CD4-positive, alpha-beta T cell treated with Interleukin-2 at 100 ng/mL for 4 hours (primary cell): ENCODE measurements around the gene TUFM.
"Not testable (repeated sequence)": the region's sequence is repeated elsewhere in the genome, so short reads cannot be mapped to it uniquely, and the experiment has no call there.

ENCODE experiments used
- DNase-seq: peaks from one replicate; pipeline ENCODE4 v3.0.0-alpha.2; 2020; ENCODE audit warnings: low spot score

The TUFM gene

DNA sequence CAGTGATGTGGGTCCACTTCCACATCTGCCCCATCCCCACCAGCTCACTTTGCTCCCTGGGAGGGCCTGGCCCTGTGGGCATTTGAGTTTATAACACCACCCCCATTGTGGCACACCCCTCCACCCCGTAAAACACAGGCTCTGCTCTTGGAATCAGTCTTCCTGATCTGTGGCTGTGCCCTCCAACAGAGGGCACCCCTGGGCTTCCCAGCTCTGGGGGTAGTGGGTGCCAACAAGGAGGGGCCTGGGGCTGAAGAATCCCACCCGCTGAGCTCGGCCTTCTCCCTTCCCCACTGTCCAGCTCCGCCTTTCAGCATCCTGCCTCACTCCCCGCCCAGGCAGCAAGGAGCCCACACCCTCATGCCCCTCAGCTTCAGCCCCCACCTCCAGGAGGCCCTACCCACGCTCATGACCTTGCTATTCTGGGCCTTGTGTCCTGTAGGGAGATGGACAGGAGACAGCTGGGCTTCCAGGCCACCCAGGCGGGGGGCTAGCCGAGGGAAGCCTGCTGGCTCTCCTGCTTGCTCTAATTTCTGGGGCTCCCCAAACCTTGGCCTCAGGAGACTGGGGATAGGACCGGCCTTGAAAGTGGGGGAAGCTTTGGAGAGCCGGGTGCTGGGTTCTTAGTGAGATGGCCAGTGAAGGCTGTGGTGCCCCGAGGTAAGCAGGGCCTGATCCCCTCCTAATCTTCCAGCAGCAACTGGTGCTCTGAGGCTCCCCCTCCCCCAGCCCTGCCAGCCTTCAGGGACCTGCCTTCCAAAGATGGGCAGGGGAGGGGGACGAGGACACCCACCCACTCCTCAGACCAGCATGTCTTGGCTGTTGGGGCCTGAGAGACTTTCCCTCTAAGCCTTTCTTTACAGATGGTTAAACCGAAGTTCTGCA lies 29.2 kb upstream of the TUFM start:
- DNase-seq: no peak

DNA sequence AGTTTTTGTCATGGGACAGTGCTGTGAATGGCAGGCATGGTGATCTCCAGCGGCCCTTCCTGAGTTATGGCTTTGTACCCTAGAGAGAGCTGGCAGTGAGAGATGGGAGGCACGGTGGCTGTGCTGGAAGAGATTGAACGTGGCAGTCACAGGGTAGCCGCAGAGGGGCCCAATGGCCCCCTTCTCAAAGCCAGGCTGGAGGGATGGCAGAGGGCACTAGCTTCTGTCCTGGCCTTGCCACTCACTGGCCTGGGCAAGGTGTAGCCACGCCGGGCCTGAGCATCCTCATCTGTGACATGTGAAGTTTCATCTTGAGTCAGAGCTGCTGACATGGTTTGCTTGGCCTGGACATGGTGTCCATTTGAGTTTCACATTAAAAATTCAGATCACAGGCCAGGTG lies 28.3 kb upstream of the TUFM start:
- no peak for DNase-seq

DNA sequence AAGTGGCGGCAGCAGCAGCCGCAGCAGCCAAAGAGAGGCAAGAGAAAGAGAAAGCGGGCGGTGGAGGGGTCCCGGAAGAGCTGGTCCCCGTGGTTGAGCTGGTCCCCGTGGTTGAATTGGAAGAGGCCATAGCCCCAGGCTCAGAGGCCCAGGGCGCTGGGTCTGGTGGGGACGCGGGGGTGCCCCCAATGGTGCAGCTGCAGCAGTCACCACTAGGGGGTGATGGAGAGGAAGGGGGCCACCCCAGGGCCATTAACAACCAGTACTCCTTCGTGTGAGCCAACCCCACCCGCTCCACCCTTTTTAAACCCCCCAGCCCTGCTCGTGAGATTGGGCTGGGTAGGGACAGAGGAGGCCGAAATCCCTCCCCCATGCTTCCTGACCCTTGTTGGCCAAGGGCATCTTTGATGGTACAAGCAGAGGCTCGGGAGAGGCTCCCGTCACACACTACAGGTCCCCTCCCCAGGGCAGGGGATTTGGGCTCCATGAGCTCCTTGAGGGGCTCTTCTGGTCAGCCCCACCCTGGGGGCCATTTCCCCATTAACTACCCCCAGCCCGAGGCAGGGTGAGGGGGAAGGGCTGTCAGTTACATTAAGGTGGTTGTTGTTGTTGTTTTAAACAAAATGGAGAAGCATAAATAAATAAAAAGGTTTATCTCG lies 27.5 kb upstream of the TUFM start:
- DNase-seq: peak; percentile 58

DNA sequence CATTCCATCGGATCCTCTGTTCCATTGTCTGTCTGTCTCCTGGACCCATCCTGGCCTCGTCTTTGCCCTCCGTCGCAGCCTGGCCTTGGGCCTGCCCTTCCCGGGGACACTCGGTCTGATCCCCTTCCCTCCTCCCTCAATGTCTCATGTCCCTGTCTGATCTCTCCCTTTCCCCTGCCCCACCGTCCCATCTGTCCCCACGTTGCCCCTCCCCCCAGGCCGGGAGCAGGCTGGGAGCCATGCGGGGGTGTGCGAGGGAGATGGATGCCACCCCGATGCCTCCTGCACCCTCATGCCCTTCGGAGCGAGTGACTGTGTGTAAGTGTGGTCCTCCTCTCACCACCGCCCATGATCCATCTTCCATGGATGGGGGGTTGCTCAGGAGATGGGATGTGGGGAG lies 26.8 kb upstream of the TUFM start:
- DNase-seq: no peak

DNA sequence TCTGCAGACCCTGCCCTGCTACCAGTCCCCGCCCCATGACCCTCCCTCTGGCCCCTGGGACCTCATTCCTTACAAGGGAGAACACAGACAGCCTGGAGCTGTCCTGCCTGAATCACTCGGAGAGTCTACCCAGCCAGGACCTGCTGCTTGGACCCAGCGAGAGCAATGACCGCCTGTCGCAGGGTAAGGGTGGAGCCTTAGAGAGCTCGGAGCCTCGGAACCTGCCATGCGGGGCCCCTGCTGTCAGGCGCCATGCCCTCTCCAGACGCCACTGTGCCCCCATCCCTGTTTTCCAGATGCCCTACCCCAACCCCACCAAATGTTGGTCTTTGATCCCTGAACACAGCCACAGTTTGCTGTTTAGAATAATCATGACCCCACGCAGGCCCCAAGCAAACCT lies 23.1 kb upstream of the TUFM start:
- no peak for DNase-seq

DNA sequence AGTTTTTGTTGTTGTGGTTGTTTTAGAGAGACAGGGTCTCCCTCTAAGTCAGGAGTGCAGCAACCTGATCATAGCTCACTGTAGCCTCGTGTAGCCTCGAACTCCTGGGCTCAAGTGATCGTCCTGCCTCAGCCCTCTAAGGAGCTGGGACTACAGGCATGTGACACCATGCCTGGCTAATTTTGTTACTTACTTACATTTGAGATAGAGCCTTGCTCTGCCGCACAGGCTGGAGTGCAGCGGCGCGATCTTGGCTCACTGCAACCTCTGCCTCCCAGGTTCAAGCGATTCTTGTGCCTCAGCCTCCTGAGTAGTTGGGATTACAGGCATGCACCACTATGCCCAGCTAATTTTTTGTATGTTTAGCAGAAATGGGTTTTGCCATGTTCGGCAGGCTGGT lies 21.5 kb upstream of the TUFM start:
- not testable (repeated sequence) for DNase-seq

DNA sequence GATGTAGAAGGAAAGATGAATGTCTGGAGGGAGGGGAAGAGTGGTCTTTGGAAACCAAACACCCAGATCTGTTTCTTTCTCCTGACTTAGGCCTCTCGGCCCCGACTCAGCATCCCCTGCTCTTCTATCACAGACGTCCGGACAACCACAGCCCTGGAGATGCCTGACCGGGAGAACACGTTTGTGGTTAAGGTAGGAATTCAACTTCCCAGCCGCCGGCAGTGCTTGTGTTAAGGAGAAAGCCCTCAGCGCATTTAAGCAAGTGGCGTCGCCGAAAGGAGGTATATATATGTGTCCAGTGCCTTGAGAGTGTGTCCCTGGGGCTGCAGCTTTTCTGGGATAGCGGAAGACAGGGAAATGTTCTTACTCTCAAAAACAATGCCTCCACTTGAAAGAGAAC lies 21.1 kb upstream of the TUFM start:
- DNase-seq: no peak

DNA sequence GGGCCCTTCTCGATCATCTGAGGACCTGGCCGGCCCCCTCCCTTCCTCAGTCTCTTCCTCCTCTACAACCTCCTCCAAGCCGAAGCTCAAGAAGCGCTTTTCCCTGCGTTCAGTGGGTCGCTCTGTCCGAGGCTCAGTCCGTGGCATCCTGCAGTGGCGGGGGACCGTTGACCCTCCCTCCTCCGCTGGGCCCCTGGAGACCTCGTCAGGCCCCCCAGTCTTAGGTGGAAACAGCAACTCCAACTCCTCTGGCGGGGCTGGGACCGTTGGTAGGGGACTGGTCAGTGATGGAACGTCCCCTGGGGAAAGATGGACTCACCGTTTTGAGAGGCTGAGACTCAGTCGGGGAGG lies 20.3 kb upstream of the TUFM start:
- no peak for DNase-seq

DNA sequence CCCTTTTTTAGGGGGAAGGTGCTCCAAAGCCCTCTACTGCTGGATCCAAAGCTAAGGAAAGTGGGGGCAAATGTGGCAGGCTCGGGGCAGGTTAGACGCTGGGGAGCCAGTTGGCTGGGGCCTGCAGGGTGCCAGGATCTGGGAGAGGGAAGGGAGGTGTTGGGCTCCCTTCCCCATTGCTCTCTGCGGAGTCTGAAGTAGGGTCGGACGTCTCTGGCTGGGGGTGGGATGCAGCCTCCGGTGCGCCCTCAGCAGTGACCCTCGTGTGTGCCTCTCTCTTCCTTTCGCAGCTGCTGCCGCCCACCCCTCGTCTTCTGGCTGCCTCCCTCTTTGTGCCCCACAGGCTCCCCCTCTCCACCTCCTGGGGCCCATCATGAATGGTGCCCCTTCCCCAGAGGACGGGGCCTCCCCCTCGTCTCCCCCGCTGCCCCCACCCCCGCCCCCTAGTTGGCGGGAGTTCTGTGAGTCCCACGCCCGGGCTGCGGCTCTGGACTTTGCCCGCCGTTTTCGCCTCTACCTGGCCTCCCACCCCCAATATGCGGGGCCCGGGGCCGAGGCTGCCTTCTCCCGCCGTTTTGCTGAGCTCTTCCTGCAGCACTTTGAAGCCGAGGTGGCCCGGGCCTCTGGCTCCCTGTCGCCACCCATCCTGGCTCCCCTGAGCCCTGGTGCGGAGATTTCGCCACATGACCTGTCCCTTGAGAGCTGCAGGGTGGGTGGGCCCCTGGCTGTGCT lies 19.7 kb upstream of the TUFM start:
- no peak for DNase-seq

DNA sequence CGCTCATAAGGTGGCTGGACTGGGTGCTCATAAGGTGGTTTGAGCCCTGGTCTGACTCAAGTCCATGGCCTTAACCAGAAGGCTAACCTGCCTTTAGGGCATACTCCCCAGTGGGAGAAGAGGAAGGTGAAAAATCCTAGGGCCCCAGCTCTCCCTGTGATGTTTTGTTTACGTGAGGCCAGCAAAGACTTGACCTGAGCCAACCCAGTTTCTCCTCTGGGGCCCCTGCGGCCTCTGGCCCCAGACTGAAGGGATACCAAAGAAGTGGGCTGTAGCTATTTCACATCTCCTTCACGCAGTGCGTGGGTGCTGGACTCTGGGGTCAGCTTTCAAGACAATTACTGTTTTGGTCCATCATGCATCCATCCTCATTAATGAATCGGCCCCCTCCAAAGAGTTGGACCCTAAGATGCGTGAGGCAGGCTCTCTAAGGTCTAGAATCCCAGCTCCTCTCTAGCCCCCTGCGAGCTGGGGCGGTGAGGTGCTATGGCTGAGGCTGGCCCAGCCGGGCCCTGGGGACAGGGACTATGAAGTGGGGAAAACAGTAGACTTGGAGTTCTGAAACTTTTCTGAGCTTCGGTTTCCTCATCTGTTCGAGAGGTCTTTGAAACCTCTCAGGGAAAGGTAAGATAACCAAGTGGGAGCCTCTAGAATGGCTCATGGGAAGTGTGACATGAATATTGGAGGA lies 19.0 kb upstream of the TUFM start:
- DNase-seq: no peak

DNA sequence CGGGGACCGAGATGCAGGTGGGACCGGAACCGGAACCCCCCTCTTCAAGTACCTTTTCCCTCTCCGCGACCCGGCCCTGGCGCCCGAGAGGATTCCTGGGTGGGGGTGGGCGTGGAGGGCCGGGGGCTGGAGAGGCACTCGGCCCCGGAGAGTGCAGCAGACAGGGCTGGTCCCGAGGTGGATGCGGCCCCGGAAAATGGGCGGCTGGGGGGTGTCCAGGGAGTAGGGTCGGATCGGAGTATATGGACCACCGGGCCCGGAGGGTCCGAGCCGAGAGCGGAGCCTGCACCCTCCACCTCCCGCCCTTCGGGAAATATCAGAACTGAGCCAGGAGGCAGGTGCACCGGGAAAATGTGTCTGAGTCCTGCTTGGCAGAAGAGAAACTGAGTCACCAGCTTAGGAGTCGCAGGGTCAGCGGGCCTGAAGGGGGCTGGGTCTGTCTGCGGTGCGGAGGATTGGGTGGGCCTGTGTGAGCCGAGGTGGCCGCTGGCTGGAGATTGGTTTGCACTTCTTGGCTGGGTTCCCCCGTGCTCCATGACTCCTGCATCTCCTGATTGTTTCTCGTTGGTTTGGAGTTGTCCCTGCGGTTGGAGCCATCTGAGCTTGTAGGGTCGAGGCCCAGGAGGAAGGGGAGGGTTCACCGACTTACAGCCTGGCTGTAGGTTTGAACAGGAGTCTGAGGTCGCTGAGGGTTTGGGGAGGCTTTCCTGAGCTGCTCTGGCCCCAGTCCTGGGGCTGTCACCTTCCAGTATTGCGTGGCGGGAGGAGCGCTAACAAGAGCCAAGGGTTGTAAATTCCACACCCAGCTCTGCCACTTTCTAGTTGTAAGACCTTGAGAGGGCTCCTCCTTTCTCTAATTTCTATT lies 18.0 kb upstream of the TUFM start:
- DNase-seq: peak; percentile 5

DNA sequence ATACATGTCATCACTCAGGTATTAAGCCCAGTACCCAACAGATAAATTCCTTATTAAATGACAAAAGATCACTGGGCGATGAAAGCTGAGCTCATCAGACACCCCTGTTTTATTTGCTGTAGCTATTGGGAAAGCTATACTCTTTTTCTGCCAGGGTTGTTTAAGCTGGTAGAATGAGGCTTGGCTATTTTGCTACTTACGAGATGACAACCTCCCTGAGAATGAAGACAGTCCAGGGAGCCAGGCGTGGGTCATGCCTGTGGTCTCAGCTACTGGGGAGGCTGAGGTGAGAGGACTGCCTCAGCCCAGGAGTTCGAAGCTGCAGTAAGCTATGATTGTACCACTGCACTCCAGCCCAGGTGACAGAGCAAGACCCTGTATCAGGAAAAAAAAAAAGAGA lies 13.2 kb upstream of the TUFM start:
- DNase-seq: no peak

DNA sequence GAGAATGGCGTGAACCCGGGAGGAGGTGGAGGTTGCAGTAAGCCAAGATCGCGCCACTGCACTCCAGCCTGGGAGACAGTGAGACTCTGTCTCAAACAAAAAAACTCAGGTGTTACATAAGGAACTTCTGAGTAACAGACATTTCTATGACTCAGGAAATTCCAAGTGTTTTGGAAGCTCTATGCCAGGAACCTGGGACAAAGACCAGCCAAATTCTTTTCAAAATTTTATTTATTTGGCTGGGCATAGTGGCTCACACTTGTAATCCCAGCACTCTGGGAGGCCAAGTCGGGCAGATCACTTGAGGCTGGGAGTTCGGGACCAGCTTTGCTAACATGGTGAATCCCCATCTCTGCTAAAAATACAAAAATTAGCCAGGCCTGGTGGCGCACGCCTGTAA lies 12.3 kb upstream of the TUFM start:
- DNase-seq: no peak

DNA sequence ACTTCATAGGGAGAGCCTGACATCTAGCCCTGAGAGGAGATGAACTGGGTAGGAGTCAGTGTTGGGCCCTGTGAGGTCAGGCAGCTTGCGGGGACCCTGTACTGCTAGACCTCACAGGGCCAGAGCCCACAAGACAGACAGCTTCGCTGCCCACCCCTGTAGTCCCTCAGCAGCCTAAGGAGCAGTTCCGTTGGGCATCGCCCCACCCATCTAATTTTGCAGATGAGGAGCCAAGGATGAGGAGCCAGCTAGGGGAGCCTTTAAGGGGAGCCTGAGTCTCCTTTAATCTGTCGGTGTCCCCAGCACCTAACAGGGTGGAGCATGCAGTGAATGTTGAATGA lies 755 bp upstream of the TUFM start:
- DNase-seq: no peak

DNA sequence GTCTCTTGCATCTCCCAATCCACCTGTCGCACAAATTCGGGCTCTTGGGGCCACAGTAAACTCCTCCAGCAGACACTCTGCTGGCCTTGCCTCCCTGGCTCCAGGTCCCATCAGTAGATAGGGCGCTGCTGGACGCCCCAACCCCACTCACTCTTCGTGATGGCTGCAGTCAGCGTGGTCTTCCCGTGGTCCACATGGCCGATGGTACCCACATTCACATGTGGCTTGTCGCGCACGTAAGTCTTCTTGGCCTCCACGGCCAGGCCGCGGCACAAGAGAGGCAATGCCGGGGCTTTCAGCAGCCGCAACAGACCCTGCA lies 428 bp downstream of the TUFM start:
- DNase-seq: no peak

DNA sequence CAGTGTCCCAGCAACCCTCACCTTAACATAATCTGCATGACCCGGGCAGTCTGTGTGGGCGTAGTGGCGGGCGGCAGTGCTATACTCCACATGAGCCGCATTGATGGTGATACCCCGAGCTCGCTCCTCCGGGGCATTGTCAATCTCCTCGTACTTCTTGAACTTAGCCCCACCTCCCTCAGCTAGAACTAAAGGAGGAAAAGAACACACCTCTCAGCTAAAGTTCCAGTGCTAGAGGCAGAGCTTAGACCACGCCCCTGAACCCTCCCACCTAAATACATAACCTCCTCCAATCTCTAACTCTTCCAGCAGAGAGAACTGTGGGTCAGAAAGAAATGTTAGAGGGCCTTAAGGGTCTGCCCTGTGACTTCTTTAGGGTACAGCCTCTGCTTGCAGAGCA lies 855 bp downstream of the TUFM start:
- peak; percentile 12 for DNase-seq

DNA sequence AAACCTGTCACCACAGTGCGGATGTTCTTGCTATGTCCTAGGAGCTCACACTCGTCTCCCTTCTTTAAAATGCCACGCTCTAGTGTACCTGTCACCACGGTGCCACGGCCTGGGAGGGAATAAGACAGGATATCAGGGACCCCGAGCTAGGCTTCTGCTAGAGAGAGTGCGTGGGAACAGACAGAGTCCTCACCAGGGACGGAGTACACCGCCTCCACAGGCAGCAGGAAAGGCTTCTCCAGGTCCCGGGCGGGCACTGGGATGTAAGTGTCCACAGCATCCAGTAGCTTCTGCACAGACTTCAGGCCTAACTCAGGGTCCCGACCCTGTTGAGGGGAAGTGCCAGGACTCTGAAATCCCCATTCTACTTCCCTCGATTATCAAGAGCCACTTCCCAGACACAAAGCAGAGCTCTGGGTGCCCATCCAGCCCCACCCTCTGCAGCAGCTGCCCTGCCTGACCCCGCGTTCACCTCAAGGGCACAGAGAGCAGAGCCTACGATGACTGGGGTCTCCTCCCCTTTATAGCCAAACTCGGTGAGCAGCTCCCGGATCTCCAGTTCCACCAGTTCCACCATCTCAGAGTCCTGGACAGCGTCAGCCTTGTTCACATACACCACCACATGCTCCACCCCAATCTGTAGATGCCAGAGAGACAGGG lies 1.8 kb downstream of the TUFM start:
- no peak for DNase-seq

DNA sequence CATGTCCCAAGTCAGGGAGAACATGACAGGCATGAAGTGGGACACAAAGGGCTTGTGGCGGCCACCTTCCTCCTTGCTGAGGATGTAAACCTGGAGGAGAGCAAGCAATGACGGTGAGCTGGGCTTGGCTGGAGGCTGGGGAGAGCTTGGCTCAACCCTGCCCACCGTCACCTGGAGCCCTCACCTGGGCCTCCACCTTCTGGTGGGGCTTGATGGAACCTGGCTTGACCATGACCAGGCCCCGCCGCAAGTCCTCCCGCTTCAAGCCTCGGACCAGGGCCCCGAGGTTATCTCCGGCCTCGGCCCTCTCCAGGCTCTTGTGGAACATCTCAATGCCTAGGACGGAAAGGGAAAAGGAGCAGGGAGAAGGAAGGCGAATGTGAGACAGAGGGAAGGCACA lies 2.4 kb downstream of the TUFM start:
- DNase-seq: no peak

DNA sequence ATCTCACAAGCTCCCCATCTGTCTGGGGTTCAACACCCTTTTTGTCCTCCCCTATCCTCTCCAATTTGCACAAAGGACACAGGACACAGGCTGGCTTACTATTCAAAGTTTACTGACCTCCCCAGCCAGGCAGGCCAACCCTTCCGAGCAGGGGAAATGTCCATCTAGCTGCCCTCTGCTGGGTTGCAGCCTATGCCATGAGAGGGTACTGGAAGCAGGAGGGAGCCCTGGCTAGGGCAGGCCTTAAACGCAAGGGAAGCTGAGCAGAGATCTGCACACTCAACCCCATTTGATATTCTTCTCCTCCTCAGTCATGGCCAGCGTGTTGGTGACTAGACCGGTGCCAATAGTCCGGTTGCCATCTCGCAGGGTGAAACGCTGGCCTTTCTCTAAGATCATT lies 3.5 kb downstream of the TUFM start:
- DNase-seq: no peak

DNA sequence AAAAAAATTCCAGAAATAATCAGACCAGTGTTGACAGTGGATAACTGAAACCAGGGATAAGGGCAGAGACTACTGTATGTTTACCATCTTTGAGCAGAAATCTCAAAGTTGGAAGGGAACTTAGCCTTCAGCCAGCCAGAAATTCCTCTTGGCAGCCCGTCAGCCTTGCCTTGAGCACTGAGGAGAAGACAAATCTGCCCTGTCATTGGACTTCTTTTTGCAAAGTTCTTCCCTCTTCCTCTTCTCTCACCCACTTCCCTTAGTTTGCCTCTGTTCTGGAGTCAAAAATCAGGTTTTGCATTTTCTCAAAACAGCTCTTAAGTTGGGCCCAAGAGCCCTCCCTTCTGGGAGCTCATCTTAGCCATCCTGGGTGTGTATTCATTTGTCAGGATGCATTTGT lies 6.2 kb downstream of the TUFM start:
- no peak for DNase-seq

DNA sequence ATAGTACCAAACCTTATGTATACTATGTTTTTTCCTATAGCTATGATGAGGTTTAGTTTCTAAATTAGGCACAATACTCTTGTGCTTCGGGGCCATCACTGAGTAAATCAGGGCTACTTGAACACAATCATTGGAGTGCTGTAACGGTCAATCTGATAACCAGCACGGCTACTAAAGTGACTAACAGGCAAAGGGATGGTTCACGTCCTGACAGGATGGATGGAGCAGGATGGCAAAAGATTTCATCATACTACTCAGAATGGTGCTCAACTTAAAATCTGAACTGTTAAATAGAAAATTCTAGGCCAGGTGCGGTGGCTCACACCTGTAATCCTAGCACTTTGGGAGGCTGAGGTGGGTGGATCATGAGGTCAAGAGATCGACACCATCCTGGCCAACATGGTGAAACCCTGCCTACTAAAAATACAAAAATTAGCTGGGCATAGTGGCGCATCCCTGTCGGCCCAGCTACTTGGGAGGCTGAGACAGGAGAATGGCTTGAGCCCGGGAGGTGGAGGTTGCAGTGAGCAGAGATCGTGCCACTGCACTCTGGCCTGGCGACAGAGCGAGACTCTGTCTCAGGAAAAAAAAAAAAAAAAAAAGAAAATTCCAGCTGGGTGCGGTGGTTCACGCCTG lies 7.0 kb downstream of the TUFM start:
- DNase-seq: no peak
